ENCODE data around the gene PLA1A. TPM values are rescaled to one million over a fixed set of nuclear protein-coding genes. Genes with fewer than 3 reads are reported as not detected.

Gene PLA1A
- total RNA-seq, 1 experiment from 2014 or later = not detected

DNA sequence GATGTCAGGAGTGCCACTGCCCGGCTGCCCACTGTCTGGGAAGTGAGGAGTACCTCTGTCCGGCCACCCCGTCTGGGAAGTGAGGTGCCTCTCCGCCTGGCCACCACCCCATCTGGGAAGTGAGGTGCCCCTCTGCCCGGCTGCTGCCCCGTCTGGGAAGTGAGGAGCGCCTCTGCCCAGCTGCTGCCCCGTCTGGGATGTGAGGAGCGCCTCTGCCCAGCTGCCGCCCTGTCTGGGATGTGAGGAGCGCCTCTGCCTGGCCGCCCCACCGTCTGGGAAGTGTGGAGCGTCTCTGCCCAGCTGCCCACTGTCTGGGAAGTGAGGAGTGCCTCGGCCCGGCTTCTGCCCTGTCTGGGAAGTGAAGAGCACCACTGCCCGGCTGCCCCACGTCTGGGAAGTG lies 76.2 kb downstream of the PLA1A start:
- POLR2A ChIA-PET (ENCODE audit: low non-redundant PET) = no interaction called here
- no peaks in the 10 kb centered on the region for H3K27me3 ChIP-seq (replicated peaks; ENCODE audit: insufficient read depth, low read depth, low read length, poor library complexity)
- BruUV-seq (replicated peaks) = no TSS peak
- H3K27ac ChIP-seq (ENCODE audit: low read depth, low read length, poor library complexity, severe bottlenecking) = no peak overlapping the region
- no peak overlapping the region for H3K4me3 ChIP-seq (ENCODE audit: low read depth, low read length, poor library complexity, severe bottlenecking)
- intact Hi-C loops (cut with micrococcal nuclease; ENCODE audit: unreplicated experiment) = loop anchor here (10.0 kb wide), 1 partner anchor 421 kb away; the partner anchor contains the start of gene GSK3B
- TF ChIP-seq EZH2 (IDR thresholded peaks at IDR 0.05; ENCODE audit: borderline replicate concordance, low read depth, low read length, poor library complexity, severe bottlenecking) = no peak
- TF ChIP-seq, protein P1, sequence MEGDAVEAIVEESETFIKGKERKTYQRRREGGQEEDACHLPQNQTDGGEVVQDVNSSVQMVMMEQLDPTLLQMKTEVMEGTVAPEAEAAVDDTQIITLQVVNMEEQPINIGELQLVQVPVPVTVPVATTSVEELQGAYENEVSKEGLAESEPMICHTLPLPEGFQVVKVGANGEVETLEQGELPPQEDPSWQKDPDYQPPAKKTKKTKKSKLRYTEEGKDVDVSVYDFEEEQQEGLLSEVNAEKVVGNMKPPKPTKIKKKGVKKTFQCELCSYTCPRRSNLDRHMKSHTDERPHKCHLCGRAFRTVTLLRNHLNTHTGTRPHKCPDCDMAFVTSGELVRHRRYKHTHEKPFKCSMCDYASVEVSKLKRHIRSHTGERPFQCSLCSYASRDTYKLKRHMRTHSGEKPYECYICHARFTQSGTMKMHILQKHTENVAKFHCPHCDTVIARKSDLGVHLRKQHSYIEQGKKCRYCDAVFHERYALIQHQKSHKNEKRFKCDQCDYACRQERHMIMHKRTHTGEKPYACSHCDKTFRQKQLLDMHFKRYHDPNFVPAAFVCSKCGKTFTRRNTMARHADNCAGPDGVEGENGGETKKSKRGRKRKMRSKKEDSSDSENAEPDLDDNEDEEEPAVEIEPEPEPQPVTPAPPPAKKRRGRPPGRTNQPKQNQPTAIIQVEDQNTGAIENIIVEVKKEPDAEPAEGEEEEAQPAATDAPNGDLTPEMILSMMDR (conservative IDR thresholded peaks at IDR 0.05; ENCODE audit: low read depth, low read length) = no peak
- CTCF ChIA-PET = no interaction called here
- peaks cover 19% of the 10 kb centered on the region for H3K4me1 ChIP-seq (ENCODE audit: insufficient read depth, low read length, poor library complexity, severe bottlenecking)
- no peaks in the 10 kb centered on the region for H3K9me3 ChIP-seq (ENCODE audit: low read depth, low read length, poor library complexity, severe bottlenecking)
- no peak for DNase-seq (ENCODE audit: low spot score)
- peaks cover 27% of the 10 kb centered on the region for H3K36me3 ChIP-seq (ENCODE audit: insufficient read depth, low read length, poor library complexity, severe bottlenecking)

DNA sequence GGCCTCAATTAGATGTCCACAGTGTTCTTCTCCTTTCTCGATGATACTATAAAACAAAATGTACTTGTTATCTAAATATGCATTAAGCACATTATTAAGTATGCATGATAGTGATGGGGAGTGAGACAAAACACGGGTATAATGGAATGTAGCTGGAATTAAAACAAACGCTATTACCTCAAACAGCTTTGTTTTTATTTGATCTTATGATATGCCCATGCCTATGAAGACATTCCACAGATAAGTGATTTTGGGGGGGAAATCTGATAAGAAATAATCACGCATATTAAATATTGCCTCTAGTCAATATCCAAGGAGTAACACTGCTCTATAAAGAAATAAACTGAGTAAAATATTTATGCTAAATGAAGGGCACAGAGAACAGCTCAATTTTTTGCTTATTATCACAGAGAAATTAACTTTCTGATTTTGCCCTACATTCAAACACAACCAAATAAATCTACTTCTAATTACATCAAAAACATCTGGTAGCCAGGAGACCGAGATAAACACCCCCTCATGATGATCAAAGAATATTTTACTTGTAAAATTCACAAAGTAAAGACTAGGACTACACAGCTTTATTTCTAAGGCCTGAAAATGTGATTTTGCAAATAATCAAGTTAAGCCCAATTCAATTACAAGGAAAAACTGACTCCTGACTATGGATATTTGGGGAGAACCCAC lies 77.6 kb downstream of the PLA1A start:
- no peak for DNase-seq (ENCODE audit: low spot score)
- ChIA-PET CTCF (no interaction called here), POLR2A (ENCODE audit: low non-redundant PET) (interaction anchor here (0.7 kb wide), 1 partner anchor 262 kb away, joined by 7 read pairs; no protein-coding TSS in a partner anchor)
- intact Hi-C loops (cut with micrococcal nuclease; ENCODE audit: unreplicated experiment) = loop anchor here (10.0 kb wide), 1 partner anchor 419 kb away; the partner anchor contains the start of gene GSK3B
- Histone ChIP-seq H3K27me3 (replicated peaks; ENCODE audit: insufficient read depth, low read depth, low read length, poor library complexity) (no peaks in the 10 kb centered on the region), H3K9me3 (ENCODE audit: low read depth, low read length, poor library complexity, severe bottlenecking) (no peaks in the 10 kb centered on the region), H3K27ac (ENCODE audit: low read depth, low read length, poor library complexity, severe bottlenecking) (no peak overlapping the region), H3K36me3 (ENCODE audit: insufficient read depth, low read length, poor library complexity, severe bottlenecking) (peaks cover 27% of the 10 kb centered on the region), H3K4me1 (ENCODE audit: insufficient read depth, low read length, poor library complexity, severe bottlenecking) (peaks cover 12% of the 10 kb centered on the region), H3K4me3 (ENCODE audit: low read depth, low read length, poor library complexity, severe bottlenecking) (peak overlapping the region; percentile 52)
- no peak for TF ChIP-seq EZH2 (IDR thresholded peaks at IDR 0.05; ENCODE audit: borderline replicate concordance, low read depth, low read length, poor library complexity, severe bottlenecking)
- TF ChIP-seq, protein P1 (conservative IDR thresholded peaks at IDR 0.05; ENCODE audit: low read depth, low read length) = no peak
- no TSS peak for BruUV-seq (replicated peaks)

DNA sequence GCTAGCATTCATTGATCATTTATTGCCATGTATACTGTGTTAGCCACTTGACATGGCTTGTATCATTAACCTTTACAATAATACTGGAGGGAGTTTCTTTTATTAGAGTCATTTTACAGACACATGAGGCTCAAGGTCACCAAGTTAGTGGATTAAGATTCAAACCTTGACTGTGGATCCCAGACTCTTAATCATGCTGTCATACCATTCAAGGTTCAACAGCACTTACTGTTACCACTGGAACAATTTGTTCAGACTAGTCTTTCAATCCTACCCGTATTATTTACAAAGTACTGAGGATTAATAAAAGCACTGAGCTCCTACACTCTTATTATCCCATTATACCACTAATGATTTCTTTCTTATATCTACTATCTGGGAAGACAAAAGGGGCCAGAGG lies 78.3 kb downstream of the PLA1A start:
- ChIA-PET CTCF (interaction anchor here (0.6 kb wide), 1 partner anchor 420 kb away, joined by 3 read pairs; no protein-coding TSS in a partner anchor), POLR2A (ENCODE audit: low non-redundant PET) (no interaction called here)
- H3K9me3 ChIP-seq (ENCODE audit: low read depth, low read length, poor library complexity, severe bottlenecking) = no peaks in the 10 kb centered on the region
- no peaks in the 10 kb centered on the region for H3K27me3 ChIP-seq (replicated peaks; ENCODE audit: insufficient read depth, low read depth, low read length, poor library complexity)
- H3K36me3 ChIP-seq (ENCODE audit: insufficient read depth, low read length, poor library complexity, severe bottlenecking) = peaks cover 22% of the 10 kb centered on the region
- peak overlapping the region; percentile 52 for H3K4me3 ChIP-seq (ENCODE audit: low read depth, low read length, poor library complexity, severe bottlenecking)
- TF ChIP-seq, protein P1 (conservative IDR thresholded peaks at IDR 0.05; ENCODE audit: low read depth, low read length) = no peak
- no peak for TF ChIP-seq EZH2 (IDR thresholded peaks at IDR 0.05; ENCODE audit: borderline replicate concordance, low read depth, low read length, poor library complexity, severe bottlenecking)
- DNase-seq (ENCODE audit: low spot score) = no peak
- BruUV-seq (replicated peaks) = no TSS peak
- peak overlapping the region; percentile 38 for H3K27ac ChIP-seq (ENCODE audit: low read depth, low read length, poor library complexity, severe bottlenecking)
- intact Hi-C loops (cut with micrococcal nuclease; ENCODE audit: unreplicated experiment) = loop anchor here (2.0 to 10.0 kb wide), 3 partner anchors 75 to 531 kb away; partner anchors contain the start of gene GSK3B
- peaks cover 11% of the 10 kb centered on the region for H3K4me1 ChIP-seq (ENCODE audit: insufficient read depth, low read length, poor library complexity, severe bottlenecking)

Measured in A673 (cell line).